Natural killer cell (primary cell): ENCODE measurements around the gene TDRD3. TPM values are rescaled to one million over a fixed set of nuclear protein-coding genes. Genes with fewer than 3 reads are reported as not detected.

Experiments used
- ATAC-seq, 3 donors: fragments of 150-1000 bp in 2 of 3; fragments of 200-7000 bp in 1 of 3; cut with Tn5 transposase; 1 replicate in 1 of 3; 2 replicates in 2 of 3; pipeline ENCODE4 v1.10.0; 2021; ENCODE audit warnings: mild to moderate bottlenecking in 2 of 3, moderate library complexity in 2 of 3
- DNase-seq, 2 donors: peaks; one replicate each; pipeline versions ENCODE4 v3.0.0 to v3.0.0-alpha.2; 2013 to 2021; ENCODE audit warnings: mixed read lengths in 1 of 2
- H3K27ac ChIP-seq: one replicate; pipeline ENCODE4 v1.5.1; 2013; ENCODE audit warnings: mild to moderate bottlenecking, low read length
- H3K27me3 ChIP-seq: one replicate; pipeline ENCODE4 v1.6.1; 2013; ENCODE audit warnings: low read length; ENCODE audit not compliant: control insufficient read depth, insufficient read depth
- H3K36me3 ChIP-seq: one replicate; pipeline ENCODE4 v1.6.1; 2013; ENCODE audit warnings: low read length; ENCODE audit not compliant: control insufficient read depth, insufficient read depth
- H3K4me1 ChIP-seq: one replicate; pipeline ENCODE4 v1.6.1; 2013; ENCODE audit warnings: low read length; ENCODE audit not compliant: control insufficient read depth, insufficient read depth
- H3K4me3 ChIP-seq: one replicate; pipeline ENCODE4 v1.5.1; 2013; ENCODE audit warnings: low read length
- H3K9me3 ChIP-seq: one replicate; pipeline ENCODE4 v1.6.1; 2013; ENCODE audit warnings: low read length; ENCODE audit not compliant: control insufficient read depth, insufficient read depth
- H3K27ac Mint-ChIP-seq, 2 donors: one replicate each; pipeline ENCODE4 v1.8.0; 2022; ENCODE audit warnings: mild to moderate bottlenecking in 2 of 2, mixed read lengths in 2 of 2, moderate library complexity in 1 of 2
- H3K27me3 Mint-ChIP-seq, 2 donors: one replicate each; pipeline ENCODE4 v1.8.0; 2022; ENCODE audit warnings: low read depth in 2 of 2, mixed read lengths in 2 of 2
- H3K36me3 Mint-ChIP-seq: one replicate; pipeline ENCODE4 v1.8.0; 2022; ENCODE audit warnings: mixed read lengths
- H3K4me1 Mint-ChIP-seq, 2 donors: one replicate each; pipeline ENCODE4 v1.8.0; 2022; ENCODE audit warnings: mixed read lengths in 2 of 2
- H3K4me3 Mint-ChIP-seq: one replicate; pipeline ENCODE4 v1.8.0; 2022; ENCODE audit warnings: mild to moderate bottlenecking, moderate library complexity, mixed read lengths
- H3K9me3 Mint-ChIP-seq, 2 donors: one replicate each; pipeline ENCODE4 v1.8.0; 2022; ENCODE audit warnings: mixed read lengths in 2 of 2
- WGBS: methylation state at CpG from one replicate; pipeline ENCODE4 v1.1.7; 2013; ENCODE audit warnings: missing lambda C conversion rate; ENCODE audit not compliant: insufficient coverage; 5-methylcytosine and 5-hydroxymethylcytosine counted together
- intact Hi-C: fragments of 100-400 bp; cut with micrococcal nuclease; formaldehyde crosslinking; loops from one replicate; pipeline ENCODE4 v1.14.2; 2022
- total RNA-seq, 4 donors: library from RNA; stranded (reverse); fragments of 120-200 nt in 1 of 4; gene quantifications; one replicate each; pipeline versions ENCODE4 v1.2.3 to v1.2.4, GENCODE V29; 2013 to 2022
- TF ChIP-seq, protein P1 (sequence below): fragments of 200-600 bp; IDR thresholded peaks from one replicate; pipeline ENCODE4 v1.8.0; 2022; ENCODE audit warnings: antibody characterized with exemption

The TDRD3 gene
- total RNA-seq, 3 donors from 2014 or later (not counting 1 experiment from before 2014, with no cell fraction given) = 30.6 to 33.4 (median 32.1) TPM

DNA sequence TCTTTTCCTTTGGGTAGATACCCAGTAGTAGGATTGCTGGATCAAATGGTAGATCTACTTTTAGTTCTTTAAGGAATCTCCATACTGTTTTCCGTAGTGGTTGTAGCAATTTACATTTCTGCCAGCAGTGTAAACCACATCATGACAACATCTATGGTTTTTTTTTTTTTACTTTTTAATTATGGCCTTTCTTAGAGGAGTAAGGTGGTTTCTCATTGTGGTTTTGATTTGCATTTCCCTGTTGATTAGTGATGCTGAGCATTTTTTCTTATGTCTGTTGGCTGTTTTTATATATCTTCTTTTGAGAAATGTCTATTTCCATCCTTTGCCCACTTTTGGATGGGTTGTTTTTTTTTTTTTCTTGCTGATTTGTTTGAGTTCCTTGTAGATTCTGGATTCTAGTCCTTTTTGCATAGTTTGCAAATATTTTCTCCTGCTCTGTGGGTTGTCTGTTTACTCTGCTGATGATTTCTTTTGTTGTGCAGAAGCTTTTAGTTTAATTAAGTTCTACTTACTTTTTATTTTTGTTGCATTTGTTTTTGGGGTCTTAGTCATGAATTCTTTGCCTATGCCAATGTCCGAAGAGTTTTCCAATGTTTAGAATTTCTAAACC is 38.8 kb downstream of the TDRD3 start:
- H3K4me1 ChIP-seq = no peaks in the 10 kb centered on the region
- peak in 2 of 3 donors; percentile 35 to 72 for ATAC-seq
- WGBS = 100% methylated on average over 1 of the region's 2 CpGs
- H3K27me3 ChIP-seq = no peaks in the 10 kb centered on the region
- Mint-ChIP-seq H3K9me3 (no peaks in the 10 kb centered on the region), H3K27me3 (no peaks in the 10 kb centered on the region), H3K27ac (peak overlapping the region; percentile 41 to 67), H3K4me3 (no peak overlapping the region), H3K4me1 (peaks cover 17 to 27% of the 10 kb centered on the region in 2 donors), H3K36me3 (no peaks in the 10 kb centered on the region)
- no peak overlapping the region for H3K27ac ChIP-seq
- peak in 1 of 2 donors; percentile 44 for DNase-seq
- intact Hi-C loops = no loop called here
- H3K4me3 ChIP-seq = no peak overlapping the region
- no peaks in the 10 kb centered on the region for H3K9me3 ChIP-seq
- TF ChIP-seq, protein P1, sequence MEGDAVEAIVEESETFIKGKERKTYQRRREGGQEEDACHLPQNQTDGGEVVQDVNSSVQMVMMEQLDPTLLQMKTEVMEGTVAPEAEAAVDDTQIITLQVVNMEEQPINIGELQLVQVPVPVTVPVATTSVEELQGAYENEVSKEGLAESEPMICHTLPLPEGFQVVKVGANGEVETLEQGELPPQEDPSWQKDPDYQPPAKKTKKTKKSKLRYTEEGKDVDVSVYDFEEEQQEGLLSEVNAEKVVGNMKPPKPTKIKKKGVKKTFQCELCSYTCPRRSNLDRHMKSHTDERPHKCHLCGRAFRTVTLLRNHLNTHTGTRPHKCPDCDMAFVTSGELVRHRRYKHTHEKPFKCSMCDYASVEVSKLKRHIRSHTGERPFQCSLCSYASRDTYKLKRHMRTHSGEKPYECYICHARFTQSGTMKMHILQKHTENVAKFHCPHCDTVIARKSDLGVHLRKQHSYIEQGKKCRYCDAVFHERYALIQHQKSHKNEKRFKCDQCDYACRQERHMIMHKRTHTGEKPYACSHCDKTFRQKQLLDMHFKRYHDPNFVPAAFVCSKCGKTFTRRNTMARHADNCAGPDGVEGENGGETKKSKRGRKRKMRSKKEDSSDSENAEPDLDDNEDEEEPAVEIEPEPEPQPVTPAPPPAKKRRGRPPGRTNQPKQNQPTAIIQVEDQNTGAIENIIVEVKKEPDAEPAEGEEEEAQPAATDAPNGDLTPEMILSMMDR = no peak
- H3K36me3 ChIP-seq = no peaks in the 10 kb centered on the region

DNA sequence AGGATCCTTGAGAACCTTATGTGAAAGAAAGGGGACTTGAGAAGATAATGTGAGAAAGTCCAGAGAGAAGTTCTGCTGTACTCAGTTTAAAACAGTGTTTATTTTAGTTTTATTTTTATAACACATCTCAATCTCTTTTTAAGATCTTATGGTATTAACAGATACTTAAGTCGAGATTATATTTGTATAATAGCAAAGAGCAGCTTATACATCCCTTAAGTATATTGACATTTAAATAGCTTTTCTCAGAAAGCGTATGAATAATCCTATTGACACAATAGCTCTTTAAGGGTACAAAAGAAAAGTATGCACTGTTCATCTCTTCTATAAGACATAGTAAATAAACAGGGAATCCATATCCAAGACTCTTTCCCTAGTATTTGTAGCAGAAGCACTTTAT is 42.2 kb downstream of the TDRD3 start:
- WGBS = no CpG with 5 or more reads among the region's 2 CpGs
- H3K4me3 Mint-ChIP-seq = no peak overlapping the region
- H3K27me3 Mint-ChIP-seq = no peaks in the 10 kb centered on the region
- H3K36me3 Mint-ChIP-seq = no peaks in the 10 kb centered on the region
- Histone ChIP-seq H3K9me3 (no peaks in the 10 kb centered on the region), H3K27me3 (no peaks in the 10 kb centered on the region), H3K27ac (no peak overlapping the region), H3K36me3 (no peaks in the 10 kb centered on the region), H3K4me3 (no peak overlapping the region), H3K4me1 (no peaks in the 10 kb centered on the region)
- H3K27ac Mint-ChIP-seq = no peak overlapping the region
- DNase-seq (no peak), ATAC-seq (no peak)
- TF ChIP-seq, protein P1 = no peak
- intact Hi-C loops = no loop called here
- H3K9me3 Mint-ChIP-seq = no peaks in the 10 kb centered on the region
- H3K4me1 Mint-ChIP-seq = peaks cover 17 to 27% of the 10 kb centered on the region in 2 donors

DNA sequence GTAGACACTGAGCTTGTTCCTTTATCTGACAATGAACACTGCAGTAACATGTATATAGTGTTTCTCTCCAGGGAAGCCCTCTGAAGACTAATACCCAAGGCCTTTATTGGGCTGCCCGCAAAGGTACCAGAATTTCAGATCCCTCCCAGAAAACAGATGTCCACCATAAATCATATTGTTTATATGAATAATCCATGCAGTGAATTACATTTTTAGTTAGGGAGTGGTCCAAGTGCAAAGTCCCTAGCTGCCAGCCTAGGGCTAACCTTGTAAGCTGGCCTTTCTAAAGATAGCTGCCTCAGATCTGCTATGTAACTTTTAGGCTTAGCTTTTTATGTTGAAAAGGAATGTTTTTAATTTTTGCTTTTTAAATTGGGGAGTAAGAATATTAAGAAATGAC is 44.7 kb downstream of the TDRD3 start:
- Mint-ChIP-seq H3K36me3 (no peaks in the 10 kb centered on the region), H3K4me3 (no peak overlapping the region), H3K4me1 (peaks cover 5 to 13% of the 10 kb centered on the region in 2 donors), H3K27me3 (no peaks in the 10 kb centered on the region), H3K9me3 (no peaks in the 10 kb centered on the region), H3K27ac (no peak overlapping the region)
- Histone ChIP-seq H3K4me3 (no peak overlapping the region), H3K4me1 (no peaks in the 10 kb centered on the region), H3K9me3 (no peaks in the 10 kb centered on the region), H3K27ac (no peak overlapping the region), H3K27me3 (no peaks in the 10 kb centered on the region), H3K36me3 (no peaks in the 10 kb centered on the region)
- ATAC-seq (no peak), DNase-seq (no peak)
- intact Hi-C loops = no loop called here
- TF ChIP-seq, protein P1 = no peak
- WGBS = 100% methylated on average over 1 of the region's 1 CpG
